ENCODE measurements around the gene RIMOC1.

DNA sequence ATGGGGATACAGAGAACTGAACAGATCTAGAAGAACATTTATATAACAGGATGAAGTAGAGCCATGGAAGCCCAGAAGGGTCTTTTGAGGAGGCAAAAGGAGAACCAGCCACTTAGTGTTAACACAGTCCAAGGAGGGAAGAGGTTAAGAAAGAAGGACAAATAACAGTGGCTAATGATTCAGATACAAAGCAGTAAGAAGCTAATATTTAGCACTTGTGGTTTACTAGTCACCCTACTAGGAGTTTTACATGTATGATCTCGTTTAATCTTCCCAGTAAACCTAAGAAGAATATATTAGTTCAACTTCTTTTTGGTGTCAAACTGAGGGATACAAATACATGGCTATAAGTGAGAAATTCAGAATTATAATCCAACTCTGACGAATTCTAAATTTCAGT, 28.6 kb downstream of the RIMOC1 start:
- TF ChIP-seq, protein P1, sequence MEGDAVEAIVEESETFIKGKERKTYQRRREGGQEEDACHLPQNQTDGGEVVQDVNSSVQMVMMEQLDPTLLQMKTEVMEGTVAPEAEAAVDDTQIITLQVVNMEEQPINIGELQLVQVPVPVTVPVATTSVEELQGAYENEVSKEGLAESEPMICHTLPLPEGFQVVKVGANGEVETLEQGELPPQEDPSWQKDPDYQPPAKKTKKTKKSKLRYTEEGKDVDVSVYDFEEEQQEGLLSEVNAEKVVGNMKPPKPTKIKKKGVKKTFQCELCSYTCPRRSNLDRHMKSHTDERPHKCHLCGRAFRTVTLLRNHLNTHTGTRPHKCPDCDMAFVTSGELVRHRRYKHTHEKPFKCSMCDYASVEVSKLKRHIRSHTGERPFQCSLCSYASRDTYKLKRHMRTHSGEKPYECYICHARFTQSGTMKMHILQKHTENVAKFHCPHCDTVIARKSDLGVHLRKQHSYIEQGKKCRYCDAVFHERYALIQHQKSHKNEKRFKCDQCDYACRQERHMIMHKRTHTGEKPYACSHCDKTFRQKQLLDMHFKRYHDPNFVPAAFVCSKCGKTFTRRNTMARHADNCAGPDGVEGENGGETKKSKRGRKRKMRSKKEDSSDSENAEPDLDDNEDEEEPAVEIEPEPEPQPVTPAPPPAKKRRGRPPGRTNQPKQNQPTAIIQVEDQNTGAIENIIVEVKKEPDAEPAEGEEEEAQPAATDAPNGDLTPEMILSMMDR (IDR thresholded peaks at IDR 0.05; ENCODE audit: insufficient read depth, low read length, poor library complexity, severe bottlenecking) = no peak
- TF ChIP-seq EZH2phosphoT487 (conservative IDR thresholded peaks at IDR 0.05; ENCODE audit: low read length) = no peak

All from SU-DHL-6 (cell line).